Measurements from ENCODE around the gene TENT5C.

The TENT5C gene

DNA sequence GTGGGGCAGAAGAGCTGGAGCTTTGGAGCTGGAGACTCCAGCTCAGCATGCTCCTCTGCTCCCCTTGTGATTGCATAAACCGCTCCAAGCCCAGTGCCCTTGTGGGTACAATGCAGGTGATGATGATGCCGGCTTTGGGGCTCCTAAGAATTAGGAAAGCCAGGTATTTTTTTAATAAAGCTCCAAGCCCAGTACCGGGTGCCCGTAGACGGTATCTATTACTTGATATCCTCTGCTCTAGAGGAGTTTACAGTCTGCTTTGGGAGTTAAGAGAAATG is 27.2 kb downstream of the TENT5C start:
- in situ Hi-C loops (cut with MboI; ENCODE audit: low sequenced_read_pairs): no loop called here

GRCh38 chr1:117633423-117633822 is 27.6 kb downstream of the TENT5C start:
- in situ Hi-C loops (cut with MboI; ENCODE audit: low sequenced_read_pairs): no loop called here

- in situ Hi-C loops (cut with MboI; ENCODE audit: low sequenced_read_pairs): no loop called here
These were observed 28.1 kb downstream of the TENT5C start for GRCh38 chr1:117633936-117634335.

- in situ Hi-C loops (cut with MboI; ENCODE audit: low sequenced_read_pairs): no loop called here
These were observed 28.8 kb downstream of the TENT5C start for GRCh38 chr1:117634631-117635030.

DNA sequence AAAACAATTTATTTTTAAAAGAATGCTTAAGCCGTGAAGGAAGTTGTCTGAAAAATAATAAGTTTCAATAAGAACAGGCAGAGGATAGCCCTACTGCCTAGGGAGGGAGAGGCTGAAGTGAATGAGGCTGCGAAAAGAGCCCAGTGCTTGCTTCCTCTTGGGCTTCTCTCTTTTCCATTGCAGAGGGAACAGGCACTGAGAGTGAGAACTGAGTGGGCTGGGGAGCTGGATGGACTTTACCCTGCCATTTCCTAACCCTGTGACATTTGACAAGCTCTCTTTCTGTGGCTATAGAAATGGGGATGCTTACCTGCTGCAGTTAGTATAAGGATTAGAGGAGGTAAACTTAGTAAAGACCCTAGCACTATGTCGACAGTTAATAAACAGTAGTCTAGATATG is 30.0 kb downstream of the TENT5C start:
- in situ Hi-C loops (cut with MboI; ENCODE audit: low sequenced_read_pairs): no loop called here

DNA sequence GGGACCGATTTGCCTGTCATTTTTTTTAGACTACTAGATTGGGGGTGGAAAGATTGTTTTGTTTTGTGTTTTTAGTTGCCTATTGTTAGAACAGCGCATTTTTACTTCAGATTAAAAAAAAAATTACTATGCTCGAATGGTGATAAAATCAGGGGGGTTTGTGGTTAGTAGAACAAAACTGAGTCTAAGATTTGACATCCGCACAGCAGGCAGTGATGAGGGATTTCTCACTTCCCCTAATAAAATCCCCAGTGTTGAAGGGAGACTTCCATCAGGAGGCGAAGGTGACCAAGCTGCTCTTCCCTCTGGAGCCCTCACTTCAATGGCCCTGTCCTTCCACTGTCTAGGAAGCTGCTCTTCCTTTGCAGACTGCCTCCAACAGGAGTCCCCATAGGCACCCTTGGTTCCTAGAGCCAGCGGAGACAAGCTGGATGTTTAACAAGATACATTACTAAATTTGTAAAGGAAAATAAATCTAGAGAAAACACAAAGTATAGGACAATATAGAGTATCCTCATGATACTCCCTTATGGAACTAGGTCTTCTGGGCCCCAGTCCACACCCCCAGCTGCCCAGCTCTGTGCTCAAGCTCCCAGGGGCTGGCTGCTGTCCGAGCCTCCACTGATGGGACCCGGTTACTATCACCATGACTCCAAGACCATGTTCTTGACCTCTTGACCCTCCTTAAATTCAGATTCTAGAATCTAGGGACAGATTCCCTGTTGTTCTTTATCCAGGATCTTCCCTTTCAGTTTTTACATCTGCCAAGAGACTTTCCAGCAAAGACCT is 31.0 kb downstream of the TENT5C start:
- in situ Hi-C loops (cut with MboI; ENCODE audit: low sequenced_read_pairs): no loop called here

GRCh38 chr1:117638141-117638540 is 32.3 kb downstream of the TENT5C start:
- in situ Hi-C loops (cut with MboI; ENCODE audit: low sequenced_read_pairs): no loop called here

- in situ Hi-C loops (cut with MboI; ENCODE audit: low sequenced_read_pairs): no loop called here
These were observed 32.9 kb downstream of the TENT5C start for GRCh38 chr1:117638759-117639158.

- in situ Hi-C loops (cut with MboI; ENCODE audit: low sequenced_read_pairs): no loop called here
These were observed 33.9 kb downstream of the TENT5C start for GRCh38 chr1:117639741-117640140.

DNA sequence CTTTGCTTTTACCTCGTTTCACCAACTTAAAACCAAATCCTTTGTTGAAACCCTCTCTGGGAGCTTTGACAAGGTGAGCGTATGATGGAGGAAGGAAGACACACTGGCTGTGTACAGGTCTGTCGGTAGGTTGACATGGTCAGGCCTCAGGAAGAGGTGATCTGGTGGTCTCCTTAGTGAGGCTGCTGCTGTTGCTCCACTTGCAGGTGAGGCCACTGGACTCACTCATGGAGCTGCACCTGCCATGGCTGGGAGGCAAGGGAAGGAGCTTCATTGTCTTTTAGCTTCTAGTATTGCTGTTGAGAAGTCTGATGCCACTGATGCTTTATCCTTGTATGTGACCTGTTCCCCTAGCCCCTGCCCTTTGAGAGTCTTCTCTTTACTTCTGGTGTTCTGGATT is 35.7 kb downstream of the TENT5C start:
- in situ Hi-C loops (cut with MboI; ENCODE audit: low sequenced_read_pairs): no loop called here

DNA sequence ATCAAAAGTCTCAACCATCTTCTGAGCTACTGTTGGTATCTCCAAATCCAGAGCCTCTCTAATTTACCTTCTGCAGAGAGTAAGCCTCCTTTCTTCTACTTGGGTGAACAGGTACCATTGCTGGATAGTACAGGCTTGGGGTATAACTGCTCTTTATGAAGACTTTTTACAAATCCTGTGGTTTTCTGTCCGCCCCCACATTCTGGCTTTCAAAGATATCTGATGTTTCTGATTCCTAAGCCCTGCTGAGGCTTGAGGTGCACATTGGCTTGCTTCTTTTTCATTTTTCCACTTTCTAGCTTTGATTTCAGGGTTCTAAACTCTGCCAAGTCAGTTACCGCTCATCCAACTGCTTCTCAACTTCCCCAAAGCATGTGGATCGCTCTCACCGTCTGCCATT is 37.1 kb downstream of the TENT5C start:
- in situ Hi-C loops (cut with MboI; ENCODE audit: low sequenced_read_pairs): no loop called here

- in situ Hi-C loops (cut with MboI; ENCODE audit: low sequenced_read_pairs): no loop called here
These were observed 37.8 kb downstream of the TENT5C start for GRCh38 chr1:117643601-117644000.

- in situ Hi-C loops (cut with MboI; ENCODE audit: low sequenced_read_pairs): no loop called here
These were observed 39.0 kb downstream of the TENT5C start for GRCh38 chr1:117644696-117645311.

GRCh38 chr1:117645343-117645742 is 39.5 kb downstream of the TENT5C start:
- in situ Hi-C loops (cut with MboI; ENCODE audit: low sequenced_read_pairs): no loop called here

- in situ Hi-C loops (cut with MboI; ENCODE audit: low sequenced_read_pairs): no loop called here
These were observed 40.4 kb downstream of the TENT5C start for GRCh38 chr1:117646007-117646811.

- in situ Hi-C loops (cut with MboI; ENCODE audit: low sequenced_read_pairs): no loop called here
These were observed 41.1 kb downstream of the TENT5C start for GRCh38 chr1:117646956-117647355.

- in situ Hi-C loops (cut with MboI; ENCODE audit: low sequenced_read_pairs): no loop called here
These were observed 42.2 kb downstream of the TENT5C start for GRCh38 chr1:117648015-117648414.

DNA sequence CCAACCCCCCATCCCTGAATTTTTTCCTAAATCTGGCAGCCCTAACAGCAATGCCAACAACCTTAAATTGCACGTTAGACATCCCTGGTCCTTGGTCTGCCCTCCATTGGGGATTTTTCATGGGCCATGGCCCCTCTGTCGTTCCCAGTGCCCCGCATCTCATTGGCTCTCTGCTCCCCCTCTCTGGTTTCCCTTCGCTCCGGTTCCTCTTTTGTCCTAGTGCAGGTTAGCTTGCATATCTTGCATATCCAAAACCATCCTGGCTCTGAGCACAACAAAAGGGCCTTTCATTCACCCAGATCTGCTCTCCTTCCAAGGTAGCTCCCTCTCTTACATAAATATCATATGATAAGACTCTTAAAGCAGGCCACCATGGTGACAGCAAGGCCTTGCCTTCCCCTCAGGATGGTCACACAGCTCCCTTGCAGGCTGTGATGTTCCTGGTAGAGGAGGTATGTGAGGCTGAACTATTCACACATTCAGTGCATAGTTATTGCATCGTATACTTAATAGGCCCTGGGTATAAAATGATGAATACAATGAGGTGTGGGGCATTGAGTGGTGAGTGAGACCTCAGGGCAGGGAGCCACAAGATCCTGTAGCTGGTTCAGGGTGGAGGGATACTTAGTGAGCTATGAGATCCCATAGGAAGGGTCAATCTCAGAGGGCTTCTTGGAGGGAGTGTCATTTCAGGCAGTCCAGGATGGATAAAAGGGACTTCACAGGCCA is 45.2 kb downstream of the TENT5C start:
- in situ Hi-C loops (cut with MboI; ENCODE audit: low sequenced_read_pairs): no loop called here

DNA sequence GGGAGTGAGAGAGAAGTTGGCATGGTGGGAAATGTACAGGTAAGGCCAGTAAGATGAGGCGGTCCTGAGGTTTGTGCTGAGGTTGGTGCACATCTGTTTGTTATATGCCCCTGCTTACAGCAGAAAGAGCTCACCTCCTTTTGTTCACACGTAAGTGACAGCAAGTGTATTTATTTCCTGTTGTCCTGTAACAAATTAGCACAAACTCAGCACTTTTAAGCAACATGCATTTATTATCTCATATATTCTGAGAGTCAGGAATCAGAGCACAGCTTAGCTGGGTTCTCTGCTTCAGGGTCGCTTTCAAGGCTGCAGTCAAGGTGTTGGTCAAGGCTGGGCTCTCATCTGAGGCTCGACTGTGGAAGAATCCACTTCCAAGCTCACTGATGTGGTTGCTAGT is 45.8 kb downstream of the TENT5C start:
- in situ Hi-C loops (cut with MboI; ENCODE audit: low sequenced_read_pairs): no loop called here

DNA sequence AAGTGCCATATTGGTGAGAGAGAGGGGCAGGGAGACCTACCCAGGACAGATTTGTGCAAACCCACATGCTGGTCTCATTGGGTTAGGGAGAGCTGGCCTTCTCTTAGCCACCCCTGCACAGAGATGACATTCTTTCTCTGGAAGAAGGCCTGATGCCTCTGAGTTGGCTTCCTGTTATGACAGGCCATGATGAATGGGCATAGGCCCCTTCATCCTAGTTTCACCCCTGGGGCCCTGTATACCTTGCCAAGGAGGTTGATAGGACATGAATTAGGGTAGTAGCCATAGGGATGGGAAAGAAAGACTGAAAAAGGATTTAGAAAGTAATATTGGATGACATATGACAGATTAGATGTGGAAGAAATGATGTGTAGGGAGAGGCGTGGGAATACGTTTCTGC is 46.6 kb downstream of the TENT5C start:
- in situ Hi-C loops (cut with MboI; ENCODE audit: low sequenced_read_pairs): no loop called here

DNA sequence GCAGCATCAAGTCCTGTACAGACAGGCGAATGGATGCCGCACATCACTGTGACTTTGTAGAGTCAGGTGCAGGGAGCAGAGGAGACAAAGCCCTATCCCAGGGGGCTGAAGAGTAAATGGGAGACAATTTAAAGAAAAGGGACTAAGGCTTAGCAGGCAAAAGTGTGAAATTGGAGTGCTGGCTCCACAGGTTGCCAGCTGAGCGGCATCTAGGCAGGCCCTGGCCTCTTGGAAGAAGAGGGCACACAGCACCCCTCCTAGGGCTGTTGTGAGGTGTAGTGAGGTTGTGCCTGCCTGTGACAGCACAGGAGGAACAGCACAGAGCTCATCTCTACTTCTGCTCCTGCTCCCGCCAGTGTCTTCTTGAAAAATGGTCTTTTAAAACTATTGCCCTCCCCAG is 47.3 kb downstream of the TENT5C start:
- in situ Hi-C loops (cut with MboI; ENCODE audit: low sequenced_read_pairs): no loop called here
